HepG2 (cell line): ENCODE data around the gene CMPK2. TPM values are rescaled to one million over a fixed set of nuclear protein-coding genes. Genes with fewer than 3 reads are reported as not detected.

ENCODE experiments used
- ARID3A ChIP-seq: IDR thresholded peaks from 2 replicates; pipeline ENCODE4 v1.6.1; 2012; ENCODE audit warnings: low read depth, low read length, improper control_type of control experiment
- ATF1 ChIP-seq: IDR thresholded peaks from 2 replicates; pipeline ENCODE4 v1.6.1; 2016; ENCODE audit warnings: mild to moderate bottlenecking, control low read depth
- E2F2 ChIP-seq: sonication (generic); formaldehyde crosslinking; IDR thresholded peaks from 2 replicates; pipeline ENCODE4 v1.4.0; 2020; ENCODE audit warnings: missing genetic modification reagents, borderline replicate concordance
- FOXC1 ChIP-seq: sonication (generic); formaldehyde crosslinking; IDR thresholded peaks from 2 replicates; pipeline ENCODE4 v1.8.0; 2022; ENCODE audit warnings: mild to moderate bottlenecking, missing genetic modification reagents, borderline replicate concordance
- MAFF ChIP-seq: IDR thresholded peaks from 2 replicates; pipeline ENCODE4 v1.6.1; 2011; ENCODE audit warnings: low read depth, low read length, improper control_type of control experiment
- MAFK ChIP-seq, 2 experiments: IDR thresholded peaks in 1 of 2; conservative IDR thresholded peaks in 1 of 2; 2 replicates each; pipeline ENCODE4 v1.6.1; 2011; ENCODE audit warnings: improper control_type of control experiment in 2 of 2, low read length in 2 of 2
- MIXL1 ChIP-seq: IDR thresholded peaks from 2 replicates; pipeline ENCODE4 v1.6.1; 2016
- PBX2 ChIP-seq: IDR thresholded peaks from 2 replicates; pipeline ENCODE4 v1.6.1; 2016; ENCODE audit warnings: control low read depth
- RFXAP ChIP-seq: sonication (generic); formaldehyde crosslinking; IDR thresholded peaks from 2 replicates; pipeline ENCODE4 v1.4.0; 2020; ENCODE audit warnings: missing genetic modification reagents, borderline replicate concordance
- SMC3 ChIP-seq: IDR thresholded peaks from 2 replicates; pipeline ENCODE4 v1.6.1; 2011; ENCODE audit warnings: low read length, improper control_type of control experiment
- ZNF503 ChIP-seq: sonication (generic); formaldehyde crosslinking; IDR thresholded peaks from 2 replicates; pipeline ENCODE4 v1.4.0; 2020; ENCODE audit warnings: missing genetic modification reagents
- polyA plus RNA-seq, 8 experiments: library from polyadenylated mRNA; depleted of rRNA in 3 of 8; stranded (reverse) in 7 of 8; unstranded in 1 of 8; fragments of >200 nt; fragmentation: Illumina TruSeq in 4 of 8; extraction: Trizol in 4 of 8; gene quantifications; 2 replicates each; pipeline versions ENCODE4 v1.2.1 to v1.2.3, GENCODE V29; 2011 to 2016; ENCODE audit warnings: low read depth in 4 of 8, missing spikeins in 1 of 8, mixed read lengths in 1 of 8; ENCODE audit not compliant: insufficient read depth in 1 of 8
- total RNA-seq, 5 experiments: library from RNA; depleted of rRNA; stranded (reverse); fragments of >200 nt; fragmentation: Illumina TruSeq; extraction: Trizol; gene quantifications; 2 replicates each; pipeline ENCODE4 v1.2.3, GENCODE V29; 2016; ENCODE audit warnings: low read depth in 1 of 5

CMPK2 gene
- total and polyA plus RNA-seq, 2 of the 13 experiments (the other 11 are each of a cell fraction or from before 2014, with no cell fraction given), result 0.04 to 1.0 TPM

GRCh38 chr2:6896930-6897759 lies 31.4 kb upstream of the CMPK2 start (continued):
- TF ChIP-seq ARID3A, result peak; percentile 65
- TF ChIP-seq E2F2, result no peak
- no peak for TF ChIP-seq PBX2 (CRISPR knock-in tag)
- peak; percentile 2 to 44; a peak in 1 of 4 replicates for TF ChIP-seq MAFK (conservative IDR thresholded peaks at IDR 0.05 in 1 of 2, IDR thresholded peaks at IDR 0.05 in 1 of 2; ENCODE audit: low read length in 2 of 2)
- no peak for TF ChIP-seq RFXAP (CRISPR knock-in tag)
- TF ChIP-seq SMC3, result peak; percentile 79
- no peak for TF ChIP-seq ATF1 (CRISPR knock-in tag)
- peak; percentile 66 for TF ChIP-seq MAFF
- no peak for TF ChIP-seq ZNF503 (CRISPR knock-in tag)
- TF ChIP-seq FOXC1 (CRISPR knock-in tag), result no peak
- 0 out of 2 replicates have a peak, but pooled peaks have one; percentile 15 for TF ChIP-seq MIXL1
